ENCODE results near the gene NXF1.

GRCh38 chr11:62817129-62817528 is 11.9 kb upstream of the NXF1 start:
- TF ChIP-seq CTCF (IDR thresholded peaks at IDR 0.05) = no peak
- no peak for TF ChIP-seq POLR2A (IDR thresholded peaks at IDR 0.05)

Measured in lower leg skin (tissue), 3 donors.